DOHH2 (cell line): ENCODE results near the gene OTOF.

ENCODE experiments used
- H3F3A ChIP-seq: fragments of 200-600 bp; sonication (generic), shearing (Covaris generic); 2 replicates; pipeline ENCODE4 v1.6.0; 2016; ENCODE audit warnings: antibody characterized with exemption, mild to moderate bottlenecking; ENCODE audit not compliant: control insufficient read depth, insufficient read depth
- H3K27ac ChIP-seq: fragments of 200-600 bp; sonication (generic); 2 replicates; pipeline ENCODE4 v1.5.1; 2014; ENCODE audit warnings: low read depth, mild to moderate bottlenecking, low read length, moderate library complexity
- H3K27me3 ChIP-seq: fragments of 200-600 bp; sonication (generic); 2 replicates; pipeline ENCODE4 v1.6.1; 2014; ENCODE audit warnings: mild to moderate bottlenecking, low read length, mixed read lengths; ENCODE audit not compliant: control insufficient read depth
- H3K36me3 ChIP-seq: fragments of 200-600 bp; sonication (generic); 2 replicates; pipeline ENCODE4 v1.6.1; 2014; ENCODE audit warnings: mild to moderate bottlenecking, low read length, moderate library complexity, mixed read lengths; ENCODE audit not compliant: control insufficient read depth
- H3K4me1 ChIP-seq: fragments of 200-600 bp; sonication (generic); 2 replicates; pipeline ENCODE4 v1.6.1; 2014; ENCODE audit warnings: mild to moderate bottlenecking, low read length, mixed read lengths; ENCODE audit not compliant: control insufficient read depth
- H3K4me2 ChIP-seq: fragments of 200-600 bp; sonication (generic); 2 replicates; pipeline ENCODE4 v1.6.0; 2014; ENCODE audit warnings: mild to moderate bottlenecking, low read length, moderate library complexity
- H3K4me3 ChIP-seq: fragments of 200-600 bp; sonication (generic); 2 replicates; pipeline ENCODE4 v1.5.1; 2014; ENCODE audit warnings: mild to moderate bottlenecking, low read length, mixed read lengths
- H3K79me2 ChIP-seq: fragments of 200-600 bp; sonication (generic); 2 replicates; pipeline ENCODE4 v1.6.1; 2014; ENCODE audit warnings: mild to moderate bottlenecking, low read length, mixed read lengths; ENCODE audit not compliant: control insufficient read depth
- H3K9me2 ChIP-seq: fragments of 200-600 bp; sonication (generic); replicated peaks from 2 replicates; pipeline ENCODE4 v1.6.1; 2014; ENCODE audit warnings: mild to moderate bottlenecking, low read length, mixed read lengths; ENCODE audit not compliant: control insufficient read depth
- H3K9me3 ChIP-seq: fragments of 200-600 bp; sonication (generic); 2 replicates; pipeline ENCODE4 v1.6.1; 2014; ENCODE audit warnings: antibody characterized with exemption, low read length, mixed read lengths; ENCODE audit not compliant: control insufficient read depth, insufficient read depth
- H4K20me1 ChIP-seq: fragments of 200-600 bp; sonication (generic); 2 replicates; pipeline ENCODE4 v1.6.0; 2014; ENCODE audit warnings: low read depth, mild to moderate bottlenecking, antibody characterized with exemption, low read length, moderate library complexity; ENCODE audit not compliant: control insufficient read depth, insufficient read depth
- CTCF ChIP-seq: fragments of 200-600 bp; sonication (generic); IDR thresholded peaks from one replicate; pipeline ENCODE4 v1.5.1; 2014; ENCODE audit warnings: antibody characterized with exemption, mild to moderate bottlenecking, low read depth, low read length; ENCODE audit not compliant: poor library complexity, severe bottlenecking
- EZH2phosphoT487 ChIP-seq: fragments of 200-600 bp; sonication (generic); IDR thresholded peaks from 2 replicates; pipeline ENCODE4 v1.6.1; 2017; ENCODE audit warnings: borderline replicate concordance, mild to moderate bottlenecking, antibody characterized with exemption, low read length, moderate library complexity, mixed read lengths

Gene OTOF

GRCh38 chr2:26471766-26472706, 5.9 kb downstream of the OTOF start:
- H3K36me3 ChIP-seq, result no peaks in the 10 kb centered on the region
- no peaks in the 10 kb centered on the region for H4K20me1 ChIP-seq
- peaks cover 14% of the 10 kb centered on the region; the same call in 1 of the 2 replicates for H3K9me3 ChIP-seq
- no peaks in the 10 kb centered on the region for H3F3A ChIP-seq
- H3K4me3 ChIP-seq, result no peak overlapping the region
- no peaks in the 10 kb centered on the region for H3K9me2 ChIP-seq
- no peaks in the 10 kb centered on the region for H3K4me1 ChIP-seq
- H3K27ac ChIP-seq, result no peak overlapping the region
- no peaks in the 10 kb centered on the region for H3K27me3 ChIP-seq
- no peak for TF ChIP-seq EZH2phosphoT487
- TF ChIP-seq CTCF, result no peak
- H3K4me2 ChIP-seq, result no peak overlapping the region
- H3K79me2 ChIP-seq, result no peaks in the 10 kb centered on the region

- H3K36me3 ChIP-seq, result no peaks in the 10 kb centered on the region
- no peaks in the 10 kb centered on the region for H3K27me3 ChIP-seq
- H4K20me1 ChIP-seq, result no peaks in the 10 kb centered on the region
- H3K9me3 ChIP-seq, result peaks cover 14% of the 10 kb centered on the region; the same call in 1 of the 2 replicates
- H3K27ac ChIP-seq, result no peak overlapping the region
- no peaks in the 10 kb centered on the region for H3F3A ChIP-seq
- no peak overlapping the region for H3K4me3 ChIP-seq
- H3K4me2 ChIP-seq, result no peak overlapping the region
- no peak for TF ChIP-seq CTCF
- TF ChIP-seq EZH2phosphoT487, result no peak
- H3K4me1 ChIP-seq, result no peaks in the 10 kb centered on the region
- no peaks in the 10 kb centered on the region for H3K9me2 ChIP-seq
- no peaks in the 10 kb centered on the region for H3K79me2 ChIP-seq
Measured at GRCh38 chr2:26471289-26471688, 6.6 kb downstream of the OTOF start.

GRCh38 chr2:26470601-26471260, 7.2 kb downstream of the OTOF start:
- Histone ChIP-seq H3K4me2 (no peak overlapping the region), H4K20me1 (no peaks in the 10 kb centered on the region), H3K27ac (no peak overlapping the region)

More at GRCh38 chr2:26470601-26471260, 7.2 kb downstream of the OTOF start:
- TF ChIP-seq EZH2phosphoT487, result no peak
- no peak for TF ChIP-seq CTCF
- Histone ChIP-seq H3K4me3 (no peak overlapping the region), H3K79me2 (no peaks in the 10 kb centered on the region), H3K36me3 (no peaks in the 10 kb centered on the region), H3F3A (no peaks in the 10 kb centered on the region), H3K9me3 (peaks cover 14% of the 10 kb centered on the region; the same call in 1 of the 2 replicates), H3K4me1 (no peaks in the 10 kb centered on the region), H3K27me3 (no peaks in the 10 kb centered on the region), H3K9me2 (no peaks in the 10 kb centered on the region)
